Brain pericyte (primary cell): ENCODE data around the gene THOP1.

Experiments
- DNase-seq: peaks from one replicate; pipeline ENCODE4 v3.0.0-alpha.2; 2012; ENCODE audit warnings: low read depth, low spot score

The THOP1 gene

GRCh38 chr19:2854849-2855248 is 69.5 kb downstream of the THOP1 start:
- DNase-seq: no peak

GRCh38 chr19:2856457-2857050 is 71.3 kb downstream of the THOP1 start:
- no peak for DNase-seq

GRCh38 chr19:2858864-2859263 is 73.6 kb downstream of the THOP1 start:
- DNase-seq: no peak

GRCh38 chr19:2863816-2864215 is 78.5 kb downstream of the THOP1 start:
- no peak for DNase-seq
